ENCODE measurements around the gene KIAA1143. TPM values are rescaled to one million over a fixed set of nuclear protein-coding genes. Genes with fewer than 3 reads are reported as not detected.

The KIAA1143 gene
- polyA plus RNA-seq, 12 donors = 32.2 to 55.5 (median 38.7) TPM; not detected in 1

Other genes with a start within 250 kb of the KIAA1143 start
- gene ZKSCAN7, start 206.4 kb downstream of the KIAA1143 start, polyA plus RNA-seq (ENCODE audit: insufficient read length in 12 of 12) = 10 to 100 TPM in 1 of 12 donors, 1 to 10 TPM in 10, not detected in 1; 5.8 to 10.4 (median 8.1) TPM
- 1 to 10 TPM in 11 of 12 donors, not detected in 1; 3.4 to 9.8 (median 4.8) TPM for gene ZNF660, start 176.7 kb downstream of the KIAA1143 start, polyA plus RNA-seq (ENCODE audit: insufficient read length in 12 of 12)
- gene ZNF197, start 136.6 kb downstream of the KIAA1143 start, polyA plus RNA-seq (ENCODE audit: insufficient read length in 12 of 12) = 10 to 100 TPM in 11 of 12 donors, not detected in 1; 13.5 to 24.4 (median 20.2) TPM
- 1 to 10 TPM in 11 of 12 donors, not detected in 1; 5.7 to 9.2 (median 7.4) TPM for gene ZNF35, start 112.9 kb downstream of the KIAA1143 start, polyA plus RNA-seq (ENCODE audit: insufficient read length in 12 of 12)
- gene ZNF502, start 49.0 kb downstream of the KIAA1143 start, polyA plus RNA-seq (ENCODE audit: insufficient read length in 12 of 12) = 1 to 10 TPM in 11 of 12 donors, not detected in 1; 5.1 to 9.2 (median 7.4) TPM
- gene ZNF501, start 32.0 kb downstream of the KIAA1143 start, polyA plus RNA-seq (ENCODE audit: insufficient read length in 12 of 12) = 10 to 100 TPM in 1 of 12 donors, 1 to 10 TPM in 10, not detected in 1; 5.8 to 13.5 (median 7.0) TPM
- gene KIF15, start 175 bp upstream of the KIAA1143 start, polyA plus RNA-seq (ENCODE audit: insufficient read length in 12 of 12) = 10 to 100 TPM in 8 of 12 donors, 1 to 10 TPM in 3, not detected in 1; 7.1 to 20.0 (median 13.1) TPM
- gene TMEM42, start 100.3 kb upstream of the KIAA1143 start, polyA plus RNA-seq (ENCODE audit: insufficient read length in 12 of 12) = 10 to 100 TPM in 10 of 12 donors, 1 to 10 TPM in 1, not detected in 1; 8.5 to 15.9 (median 13.1) TPM
- gene TGM4, start 113.0 kb upstream of the KIAA1143 start, polyA plus RNA-seq (ENCODE audit: insufficient read length in 12 of 12) = under 1 TPM in 3 of 12 donors, not detected in 9; 0.05 to 0.18 (median 0.07) TPM
- gene ZDHHC3, start 214.6 kb upstream of the KIAA1143 start, polyA plus RNA-seq (ENCODE audit: insufficient read length in 12 of 12) = 10 to 100 TPM in 11 of 12 donors, not detected in 1; 38.6 to 62.5 (median 50.4) TPM
- 10 to 100 TPM in 11 of 12 donors, not detected in 1; 32.3 to 85.6 (median 39.2) TPM for gene EXOSC7, start 214.6 kb upstream of the KIAA1143 start, polyA plus RNA-seq (ENCODE audit: insufficient read length in 12 of 12)

Data from muscle of arm (tissue), 12 donors.